Measurements from ENCODE around the gene WFIKKN1.

WFIKKN1 gene

GRCh38 chr16:682493-683395 is 52.0 kb downstream of the WFIKKN1 start (continued):
- TF ChIP-seq KLF17 (tag by site-specific recombination; IDR thresholded peaks at IDR 0.05) (peak; percentile 33; the same call in 1 of the 2 replicates), ZNF155 (tag by site-specific recombination; IDR thresholded peaks at IDR 0.05) (no peak), ZSCAN30 (tag by site-specific recombination; IDR thresholded peaks at IDR 0.05) (no peak), TRIM28 (IDR thresholded peaks at IDR 0.05; ENCODE audit: borderline replicate concordance, low read length) (no peak), ZNF398 (tag by site-specific recombination; IDR thresholded peaks at IDR 0.05) (no peak), BCL11A (tag by site-specific recombination; IDR thresholded peaks at IDR 0.05; ENCODE audit: low read depth) (peak; percentile 40; the same call in 1 of the 2 replicates), ZNF140 (tag by site-specific recombination; IDR thresholded peaks at IDR 0.05) (no peak), ZNF280D (tag by site-specific recombination; IDR thresholded peaks at IDR 0.05) (no peak), ZNF600 (tag by site-specific recombination; IDR thresholded peaks at IDR 0.05) (peak; percentile 86), ZNF629 (tag by site-specific recombination; IDR thresholded peaks at IDR 0.05) (0 out of 2 replicates have a peak, but pooled peaks have one; percentile 11), ZNF837 (tag by site-specific recombination; IDR thresholded peaks at IDR 0.05) (peak; percentile 30; the same call in 1 of the 2 replicates), ZNF214 (tag by site-specific recombination; IDR thresholded peaks at IDR 0.05; ENCODE audit: borderline replicate concordance) (no peak), INSM2 (tag by site-specific recombination; IDR thresholded peaks at IDR 0.05) (no peak), ZNF48 (tag by site-specific recombination; IDR thresholded peaks at IDR 0.05) (no peak), MYNN (tag by site-specific recombination; IDR thresholded peaks at IDR 0.05; ENCODE audit: borderline replicate concordance) (no peak), ZNF302 (tag by site-specific recombination; IDR thresholded peaks at IDR 0.05; ENCODE audit: low read depth) (no peak), HIC1 (tag by site-specific recombination; IDR thresholded peaks at IDR 0.05) (peak; percentile 96), ZNF112 (tag by site-specific recombination; IDR thresholded peaks at IDR 0.05) (no peak), ZNF768 (tag by site-specific recombination; IDR thresholded peaks at IDR 0.05) (0 out of 2 replicates have a peak, but pooled peaks have one; percentile 2), PRDM2 (tag by site-specific recombination; IDR thresholded peaks at IDR 0.05; ENCODE audit: borderline replicate concordance) (peak; percentile 43; the same call in 1 of the 2 replicates)

All from HEK293 (cell line).